ENCODE data around the gene TPCN1. TPM values are rescaled to one million over a fixed set of nuclear protein-coding genes. Genes with fewer than 3 reads are reported as not detected.

The TPCN1 gene
- polyA plus RNA-seq, 1 experiment: 31.9 TPM

DNA sequence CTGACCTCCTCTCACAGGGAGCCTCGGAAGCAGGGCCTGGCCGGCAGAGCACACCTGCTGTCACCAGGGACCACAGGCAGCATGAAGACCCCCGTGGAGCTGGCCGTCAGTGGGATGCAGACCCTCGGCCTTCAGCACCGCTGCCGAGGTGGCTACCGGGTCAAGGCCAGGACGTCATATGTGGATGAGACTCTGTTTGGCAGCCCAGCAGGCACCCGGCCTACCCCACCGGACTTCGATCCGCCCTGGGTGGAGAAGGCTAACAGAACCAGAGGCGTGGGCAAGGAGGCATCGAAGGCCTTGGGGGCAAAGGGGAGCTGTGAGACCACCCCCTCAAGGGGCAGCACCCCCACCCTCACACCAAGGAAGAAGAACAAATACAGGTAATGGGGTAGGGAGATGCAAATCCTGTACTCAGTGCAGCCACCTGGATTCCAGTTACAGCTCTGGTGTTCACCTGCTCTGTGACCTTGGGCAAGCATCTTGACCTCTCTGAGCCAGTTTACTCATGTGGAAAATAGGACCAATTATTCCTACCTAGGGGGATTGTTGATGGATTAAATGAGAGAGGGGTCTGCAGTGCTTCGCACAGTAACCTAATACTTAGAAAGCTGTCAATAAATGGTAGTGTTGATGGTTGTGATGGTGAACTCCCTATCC, 34.5 kb upstream of the TPCN1 start:
- no peak overlapping the region for H3K4me3 ChIP-seq (ENCODE audit: low read depth, low read length)
- H3K27me3 ChIP-seq (ENCODE audit: control insufficient read depth, insufficient read depth, low read length): no peaks in the 10 kb centered on the region
- TF ChIP-seq, protein P1, sequence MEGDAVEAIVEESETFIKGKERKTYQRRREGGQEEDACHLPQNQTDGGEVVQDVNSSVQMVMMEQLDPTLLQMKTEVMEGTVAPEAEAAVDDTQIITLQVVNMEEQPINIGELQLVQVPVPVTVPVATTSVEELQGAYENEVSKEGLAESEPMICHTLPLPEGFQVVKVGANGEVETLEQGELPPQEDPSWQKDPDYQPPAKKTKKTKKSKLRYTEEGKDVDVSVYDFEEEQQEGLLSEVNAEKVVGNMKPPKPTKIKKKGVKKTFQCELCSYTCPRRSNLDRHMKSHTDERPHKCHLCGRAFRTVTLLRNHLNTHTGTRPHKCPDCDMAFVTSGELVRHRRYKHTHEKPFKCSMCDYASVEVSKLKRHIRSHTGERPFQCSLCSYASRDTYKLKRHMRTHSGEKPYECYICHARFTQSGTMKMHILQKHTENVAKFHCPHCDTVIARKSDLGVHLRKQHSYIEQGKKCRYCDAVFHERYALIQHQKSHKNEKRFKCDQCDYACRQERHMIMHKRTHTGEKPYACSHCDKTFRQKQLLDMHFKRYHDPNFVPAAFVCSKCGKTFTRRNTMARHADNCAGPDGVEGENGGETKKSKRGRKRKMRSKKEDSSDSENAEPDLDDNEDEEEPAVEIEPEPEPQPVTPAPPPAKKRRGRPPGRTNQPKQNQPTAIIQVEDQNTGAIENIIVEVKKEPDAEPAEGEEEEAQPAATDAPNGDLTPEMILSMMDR (IDR thresholded peaks at IDR 0.05; ENCODE audit: insufficient read depth, low read depth, low read length): no peak
- H3K36me3 ChIP-seq (ENCODE audit: control insufficient read depth, insufficient read depth, low read length): peaks cover 7% of the 10 kb centered on the region
- no peak for DNase-seq (ENCODE audit: low read depth)
- CTCF ChIA-PET: interaction anchor here (0.6 to 3.2 kb wide), 4 partner anchors 12 to 145 kb away, joined by 3 to 13 read pairs (median 3); no protein-coding TSS in a partner anchor
- POLR2A ChIA-PET: no interaction called here

DNA sequence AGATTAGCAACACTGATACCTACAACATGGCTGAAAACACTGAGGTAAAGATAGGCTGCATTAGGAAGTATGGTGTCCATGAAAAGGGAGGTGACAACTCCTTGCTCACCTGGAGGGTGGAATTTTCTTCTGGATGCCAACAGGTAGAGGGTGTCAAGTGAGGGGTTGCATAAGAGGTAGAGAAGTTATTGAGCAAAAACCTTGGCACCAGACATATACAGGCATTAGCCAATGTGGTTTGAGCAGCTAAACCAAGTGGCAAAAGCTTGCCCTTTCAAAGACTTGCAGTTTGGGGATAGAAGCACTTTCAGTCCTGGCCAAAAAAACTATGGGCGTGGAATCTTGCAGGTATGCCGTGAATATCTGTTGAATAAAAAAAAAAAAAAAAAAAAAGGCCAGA, 31.9 kb upstream of the TPCN1 start:
- Histone ChIP-seq H3K36me3 (ENCODE audit: control insufficient read depth, insufficient read depth, low read length) (peaks cover 8% of the 10 kb centered on the region), H3K27me3 (ENCODE audit: control insufficient read depth, insufficient read depth, low read length) (no peaks in the 10 kb centered on the region), H3K4me3 (ENCODE audit: low read depth, low read length) (no peak overlapping the region)
- ChIA-PET POLR2A (interaction anchor here (0.6 kb wide), 1 partner anchor 63 kb away, joined by 3 read pairs; no protein-coding TSS in a partner anchor), CTCF (no interaction called here)
- TF ChIP-seq, protein P1 (IDR thresholded peaks at IDR 0.05; ENCODE audit: insufficient read depth, low read depth, low read length): no peak
- no peak for DNase-seq (ENCODE audit: low read depth)

DNA sequence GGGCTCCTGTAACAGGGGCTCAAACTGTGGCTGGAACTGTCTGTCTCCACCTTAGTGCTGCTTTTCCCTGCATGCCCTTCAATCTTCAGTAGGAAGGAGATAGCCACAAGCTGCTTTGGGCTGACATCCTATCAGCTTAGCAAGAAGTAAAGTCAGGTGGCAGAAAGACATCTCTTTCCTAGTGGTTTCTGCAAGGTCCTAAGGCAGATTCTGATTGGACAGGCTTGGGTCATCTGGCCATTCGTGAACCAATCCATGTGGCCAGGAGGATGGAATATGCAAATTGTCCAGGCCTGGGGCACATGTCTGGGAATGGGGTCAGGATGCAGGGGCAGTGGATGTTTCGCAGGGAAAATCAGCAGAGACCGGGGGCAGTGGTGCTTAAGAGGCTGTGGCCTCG, 30.5 kb upstream of the TPCN1 start:
- TF ChIP-seq, protein P1 (IDR thresholded peaks at IDR 0.05; ENCODE audit: insufficient read depth, low read depth, low read length): no peak
- CTCF ChIA-PET: no interaction called here
- POLR2A ChIA-PET: no interaction called here

DNA sequence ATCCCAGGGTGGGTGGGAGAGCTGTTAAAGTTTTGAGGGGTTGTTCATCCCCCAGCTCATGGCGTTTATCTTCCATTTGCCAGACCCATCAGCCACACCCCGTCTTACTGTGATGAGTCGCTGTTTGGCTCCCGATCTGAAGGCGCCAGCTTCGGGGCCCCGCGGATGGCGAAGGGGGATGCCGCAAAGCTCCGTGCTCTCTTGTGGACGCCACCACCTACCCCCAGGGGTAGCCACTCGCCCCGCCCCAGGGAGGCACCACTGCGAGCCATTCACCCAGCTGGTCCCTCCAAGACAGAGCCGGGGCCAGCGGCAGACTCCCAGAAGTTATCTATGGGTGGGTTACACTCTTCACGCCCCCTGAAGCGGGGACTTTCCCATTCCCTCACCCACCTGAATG, 30.0 kb upstream of the TPCN1 start:
- DNase-seq (ENCODE audit: low read depth): no peak
- POLR2A ChIA-PET: no interaction called here

More for the DNA sequence above, 30.5 kb upstream of the TPCN1 start:
- no peak for DNase-seq (ENCODE audit: low read depth)
- Histone ChIP-seq H3K27me3 (ENCODE audit: control insufficient read depth, insufficient read depth, low read length) (no peaks in the 10 kb centered on the region), H3K4me3 (ENCODE audit: low read depth, low read length) (no peak overlapping the region), H3K36me3 (ENCODE audit: control insufficient read depth, insufficient read depth, low read length) (peaks cover 8% of the 10 kb centered on the region)

DNA sequence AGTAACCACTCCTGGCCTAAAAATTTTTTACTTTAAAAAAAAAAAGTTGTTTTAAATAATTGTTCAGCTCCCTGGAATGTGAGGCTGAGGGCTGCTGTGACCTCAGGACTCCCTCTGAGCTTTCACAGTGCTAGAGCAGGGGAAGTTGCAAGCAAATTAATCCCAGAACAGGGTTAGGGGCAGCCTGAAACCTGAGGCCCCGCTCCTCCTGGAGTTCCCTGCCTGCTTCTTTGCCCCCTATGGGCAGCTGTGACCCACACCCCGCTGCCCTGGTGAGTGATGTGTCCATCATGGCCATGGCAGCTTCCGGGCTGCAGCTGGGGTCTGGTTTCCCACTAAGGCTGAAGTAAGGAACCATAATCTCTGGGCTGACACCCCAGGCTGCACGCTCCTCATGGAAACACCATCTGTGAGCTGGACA, 26.3 kb upstream of the TPCN1 start:
- DNase-seq (ENCODE audit: low read depth): no peak
- TF ChIP-seq, protein P1 (IDR thresholded peaks at IDR 0.05; ENCODE audit: insufficient read depth, low read depth, low read length): no peak
- H3K4me3 ChIP-seq (ENCODE audit: low read depth, low read length): no peak overlapping the region
- CTCF ChIA-PET: interaction anchor here (0.7 to 3.0 kb wide), 7 partner anchors 10 to 230 kb away, joined by 3 to 14 read pairs (median 5); no protein-coding TSS in a partner anchor
- H3K36me3 ChIP-seq (ENCODE audit: control insufficient read depth, insufficient read depth, low read length): peaks cover 8% of the 10 kb centered on the region
- POLR2A ChIA-PET: interaction anchor here (0.6 kb wide), 2 partner anchors 1092 to 1761 kb away, joined by 3 to 11 read pairs; no protein-coding TSS in a partner anchor
- H3K27me3 ChIP-seq (ENCODE audit: control insufficient read depth, insufficient read depth, low read length): no peaks in the 10 kb centered on the region

More for the DNA sequence above, 30.0 kb upstream of the TPCN1 start:
- CTCF ChIA-PET: no interaction called here
- H3K36me3 ChIP-seq (ENCODE audit: control insufficient read depth, insufficient read depth, low read length): peaks cover 8% of the 10 kb centered on the region
- H3K27me3 ChIP-seq (ENCODE audit: control insufficient read depth, insufficient read depth, low read length): no peaks in the 10 kb centered on the region
- H3K4me3 ChIP-seq (ENCODE audit: low read depth, low read length): no peak overlapping the region
- TF ChIP-seq, protein P1 (IDR thresholded peaks at IDR 0.05; ENCODE audit: insufficient read depth, low read depth, low read length): no peak

Measured in BJ (cell line).